ENCODE results near the gene GRAP. TPM values are rescaled to one million over a fixed set of nuclear protein-coding genes. Genes with fewer than 3 reads are reported as not detected.

The GRAP gene
- polyA plus RNA-seq, 1 experiment, result 0.06 TPM

DNA sequence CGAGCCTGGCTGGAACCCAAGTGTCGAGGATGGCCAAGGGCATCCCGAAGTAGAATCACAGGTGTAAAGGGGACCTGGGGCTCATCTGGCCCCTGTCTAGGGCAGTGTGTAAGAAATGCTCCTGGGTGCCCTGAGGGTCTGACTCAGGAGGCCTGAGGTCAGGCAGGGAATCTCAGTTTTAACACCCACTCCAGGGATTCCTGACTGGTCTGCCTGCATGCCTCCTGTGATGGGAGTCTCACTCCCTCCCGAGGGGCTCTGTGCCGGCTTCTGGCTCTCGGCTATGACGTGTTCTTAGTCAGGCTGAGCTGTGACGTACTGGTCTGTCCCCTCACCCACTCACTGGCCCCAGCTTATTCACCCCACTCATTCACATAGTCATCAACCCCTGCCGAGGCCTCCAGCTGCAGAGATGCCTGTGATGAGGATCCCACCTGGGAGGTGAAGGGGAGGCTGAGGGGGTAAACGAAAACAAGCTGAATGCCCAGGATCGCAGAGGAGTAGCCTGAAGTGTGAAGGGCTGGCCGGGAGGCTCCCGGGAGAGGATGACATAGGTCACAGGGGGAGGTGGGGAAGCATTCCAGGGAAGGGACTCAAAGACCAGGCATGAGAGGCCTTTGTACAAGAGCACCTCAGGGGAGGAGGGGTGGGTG is 65.9 kb downstream of the GRAP start:
- POLR2A ChIA-PET, result no interaction called here
- CTCF ChIA-PET, result interaction anchor here (1.0 to 1.1 kb wide), 2 partner anchors 10 to 11 kb away, joined by 3 to 4 read pairs; no protein-coding TSS in a partner anchor

DNA sequence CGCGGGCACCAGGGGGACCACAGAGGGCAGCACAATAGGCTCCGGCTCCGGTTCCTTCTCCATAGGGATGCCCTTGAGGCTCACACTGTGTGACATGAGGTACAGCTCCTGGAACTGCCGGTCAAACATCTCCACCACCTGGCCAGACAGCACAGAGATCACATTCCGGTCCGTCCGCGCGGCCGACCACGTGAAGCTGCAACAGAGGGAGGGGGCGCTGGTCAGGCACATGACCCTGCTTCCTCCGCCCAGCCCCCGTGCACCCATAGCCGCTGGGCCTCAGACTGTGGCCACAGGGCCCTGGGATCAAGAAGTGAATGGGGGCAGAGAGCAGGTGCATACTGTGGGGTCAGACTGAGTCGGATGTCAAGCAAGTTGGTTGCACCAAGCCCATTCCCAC is 68.1 kb downstream of the GRAP start:
- H3K4me3 ChIP-seq (ENCODE audit: low read depth, low read length), result no peak overlapping the region
- TF ChIP-seq, protein P1, sequence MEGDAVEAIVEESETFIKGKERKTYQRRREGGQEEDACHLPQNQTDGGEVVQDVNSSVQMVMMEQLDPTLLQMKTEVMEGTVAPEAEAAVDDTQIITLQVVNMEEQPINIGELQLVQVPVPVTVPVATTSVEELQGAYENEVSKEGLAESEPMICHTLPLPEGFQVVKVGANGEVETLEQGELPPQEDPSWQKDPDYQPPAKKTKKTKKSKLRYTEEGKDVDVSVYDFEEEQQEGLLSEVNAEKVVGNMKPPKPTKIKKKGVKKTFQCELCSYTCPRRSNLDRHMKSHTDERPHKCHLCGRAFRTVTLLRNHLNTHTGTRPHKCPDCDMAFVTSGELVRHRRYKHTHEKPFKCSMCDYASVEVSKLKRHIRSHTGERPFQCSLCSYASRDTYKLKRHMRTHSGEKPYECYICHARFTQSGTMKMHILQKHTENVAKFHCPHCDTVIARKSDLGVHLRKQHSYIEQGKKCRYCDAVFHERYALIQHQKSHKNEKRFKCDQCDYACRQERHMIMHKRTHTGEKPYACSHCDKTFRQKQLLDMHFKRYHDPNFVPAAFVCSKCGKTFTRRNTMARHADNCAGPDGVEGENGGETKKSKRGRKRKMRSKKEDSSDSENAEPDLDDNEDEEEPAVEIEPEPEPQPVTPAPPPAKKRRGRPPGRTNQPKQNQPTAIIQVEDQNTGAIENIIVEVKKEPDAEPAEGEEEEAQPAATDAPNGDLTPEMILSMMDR (IDR thresholded peaks at IDR 0.05; ENCODE audit: insufficient read depth, low read depth, low read length), result no peak
- POLR2A ChIA-PET, result no interaction called here
- no peaks in the 10 kb centered on the region for H3K27me3 ChIP-seq (ENCODE audit: control insufficient read depth, insufficient read depth, low read length)
- CTCF ChIA-PET, result interaction anchor here (1.0 kb wide), 1 partner anchor 17 kb away, joined by 3 read pairs; no protein-coding TSS in a partner anchor
- peaks cover 31% of the 10 kb centered on the region for H3K36me3 ChIP-seq (ENCODE audit: control insufficient read depth, insufficient read depth, low read length)
- no peak for DNase-seq (ENCODE audit: low read depth)

More for the DNA sequence above, 65.9 kb downstream of the GRAP start:
- H3K36me3 ChIP-seq (ENCODE audit: control insufficient read depth, insufficient read depth, low read length), result peaks cover 31% of the 10 kb centered on the region
- TF ChIP-seq, protein P1 (IDR thresholded peaks at IDR 0.05; ENCODE audit: insufficient read depth, low read depth, low read length), result no peak
- H3K4me3 ChIP-seq (ENCODE audit: low read depth, low read length), result no peak overlapping the region
- no peak for DNase-seq (ENCODE audit: low read depth)
- H3K27me3 ChIP-seq (ENCODE audit: control insufficient read depth, insufficient read depth, low read length), result no peaks in the 10 kb centered on the region

DNA sequence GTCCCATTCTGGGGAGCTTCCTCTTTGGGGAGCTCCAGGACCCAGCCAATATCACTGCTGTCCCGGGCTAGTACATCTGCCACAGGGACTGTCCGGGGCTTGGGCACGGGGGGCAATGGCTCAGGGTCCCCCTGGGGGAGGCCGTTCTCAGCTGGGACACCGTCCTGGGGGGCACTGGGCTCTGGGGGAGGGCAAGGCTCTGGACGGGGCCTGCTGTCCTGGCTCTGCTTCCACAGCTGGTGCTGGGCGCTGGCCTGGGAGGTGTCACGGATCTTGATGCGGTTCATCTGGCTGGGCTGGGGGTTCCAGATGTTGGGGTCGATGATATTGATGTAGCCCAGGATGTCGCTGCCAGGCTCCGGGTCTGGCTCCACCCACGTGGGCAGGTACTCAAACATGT is 68.7 kb downstream of the GRAP start:
- no peak for DNase-seq (ENCODE audit: low read depth)
- TF ChIP-seq, protein P1 (IDR thresholded peaks at IDR 0.05; ENCODE audit: insufficient read depth, low read depth, low read length), result no peak
- H3K36me3 ChIP-seq (ENCODE audit: control insufficient read depth, insufficient read depth, low read length), result peaks cover 33% of the 10 kb centered on the region
- H3K27me3 ChIP-seq (ENCODE audit: control insufficient read depth, insufficient read depth, low read length), result no peaks in the 10 kb centered on the region
- ChIA-PET CTCF (no interaction called here), POLR2A (no interaction called here)
- no peak overlapping the region for H3K4me3 ChIP-seq (ENCODE audit: low read depth, low read length)

DNA sequence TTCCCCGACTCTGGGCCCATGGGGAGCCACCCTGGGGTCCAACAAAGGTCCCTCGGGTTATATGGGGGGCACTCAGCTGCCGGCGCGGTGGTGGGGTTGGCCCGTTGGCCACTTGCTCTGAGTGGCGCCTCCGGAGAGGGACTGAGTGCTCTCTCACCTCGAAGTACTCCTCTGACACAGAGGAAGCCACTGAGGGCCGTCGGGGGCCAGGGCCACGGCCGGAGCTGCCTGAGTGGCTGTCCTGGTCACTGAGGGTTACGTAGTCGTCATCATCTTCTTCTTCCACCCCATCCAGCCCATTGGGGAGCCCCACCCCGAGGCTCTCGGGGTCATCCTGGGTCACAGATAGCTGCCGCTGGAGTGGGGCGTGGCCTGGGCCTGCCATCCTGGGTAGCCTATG is 69.1 kb downstream of the GRAP start:
- ChIA-PET CTCF (no interaction called here), POLR2A (no interaction called here)
- DNase-seq (ENCODE audit: low read depth), result no peak
- TF ChIP-seq, protein P1 (IDR thresholded peaks at IDR 0.05; ENCODE audit: insufficient read depth, low read depth, low read length), result no peak
- Histone ChIP-seq H3K36me3 (ENCODE audit: control insufficient read depth, insufficient read depth, low read length) (peaks cover 35% of the 10 kb centered on the region), H3K27me3 (ENCODE audit: control insufficient read depth, insufficient read depth, low read length) (no peaks in the 10 kb centered on the region), H3K4me3 (ENCODE audit: low read depth, low read length) (no peak overlapping the region)

DNA sequence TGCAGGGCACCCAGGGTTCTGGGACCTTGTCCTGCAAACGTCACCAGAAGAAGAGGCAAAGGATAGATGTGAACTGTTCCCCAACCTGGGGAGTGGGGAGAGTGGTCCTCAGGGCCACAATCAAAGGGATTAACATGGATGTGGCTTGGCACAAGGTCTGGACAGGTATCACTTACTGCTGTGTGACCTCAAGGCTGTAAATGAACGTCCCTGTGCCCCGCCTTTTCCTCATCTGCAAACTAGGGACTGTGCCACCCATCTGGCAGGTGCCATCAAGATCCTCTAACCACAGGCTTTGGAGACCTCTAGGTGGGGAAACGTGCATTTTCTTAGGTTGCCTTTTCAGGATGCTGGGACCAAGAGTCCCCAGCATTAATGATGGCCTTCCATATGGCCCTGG is 69.7 kb downstream of the GRAP start:
- POLR2A ChIA-PET, result no interaction called here
- CTCF ChIA-PET, result interaction anchor here (1.4 to 2.3 kb wide), 2 partner anchors 11 to 16 kb away, joined by 3 to 13 read pairs; no protein-coding TSS in a partner anchor
- no peak overlapping the region for H3K4me3 ChIP-seq (ENCODE audit: low read depth, low read length)
- TF ChIP-seq, protein P1 (IDR thresholded peaks at IDR 0.05; ENCODE audit: insufficient read depth, low read depth, low read length), result no peak
- no peaks in the 10 kb centered on the region for H3K27me3 ChIP-seq (ENCODE audit: control insufficient read depth, insufficient read depth, low read length)
- no peak for DNase-seq (ENCODE audit: low read depth)
- H3K36me3 ChIP-seq (ENCODE audit: control insufficient read depth, insufficient read depth, low read length), result peaks cover 35% of the 10 kb centered on the region
